Hepatocyte (in vitro differentiated cells): ENCODE results near the gene SUSD3.

Experiments used
- CTCF ChIP-seq: fragments of 200-600 bp; sonication (generic); IDR thresholded peaks from 2 replicates; pipeline ENCODE4 v1.5.1; 2016; ENCODE audit warnings: antibody characterized with exemption, mild to moderate bottlenecking; ENCODE audit not compliant: poor library complexity
- EZH2 ChIP-seq: fragments of 200-600 bp; sonication (generic); IDR thresholded peaks from 2 replicates; pipeline ENCODE4 v1.6.1; 2016; ENCODE audit warnings: antibody characterized with exemption, mild to moderate bottlenecking, borderline replicate concordance
- EZH2phosphoT487 ChIP-seq: fragments of 200-600 bp; sonication (generic); IDR thresholded peaks from one replicate; pipeline ENCODE4 v1.6.1; 2018; ENCODE audit warnings: antibody characterized with exemption, mild to moderate bottlenecking, low read depth, moderate library complexity; ENCODE audit not compliant: unreplicated experiment, severe bottlenecking

DNA sequence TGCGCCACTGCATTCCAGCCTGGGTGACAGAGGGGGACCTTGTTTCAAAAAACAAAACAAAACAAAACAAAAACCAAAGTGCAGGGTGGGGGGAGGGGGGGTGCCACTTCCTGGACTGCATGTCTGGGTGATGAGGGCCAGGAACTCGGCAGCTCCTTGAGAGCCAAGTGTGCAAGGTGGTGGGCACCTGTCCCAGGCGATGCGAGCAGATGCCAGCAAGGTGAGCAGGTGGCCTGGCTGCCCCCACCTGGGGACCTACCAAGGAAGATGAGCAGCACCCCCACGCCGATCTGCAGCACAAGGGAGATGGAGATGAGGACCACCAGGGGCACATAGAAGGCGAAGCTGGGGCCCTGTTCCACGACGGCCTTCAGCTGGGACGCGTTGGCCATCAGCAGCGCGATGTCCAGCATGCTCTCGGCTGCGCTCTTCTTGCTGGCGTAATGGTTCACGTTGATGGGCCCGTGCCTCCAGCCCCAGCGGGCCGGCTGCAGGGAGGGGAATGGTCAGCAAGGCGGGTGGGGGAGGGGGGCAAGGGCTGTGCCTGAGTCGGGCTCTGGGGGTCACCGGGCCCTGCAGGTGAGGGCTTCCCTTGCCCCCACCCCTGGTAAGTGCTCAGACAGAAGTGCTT lies 67.8 kb downstream of the SUSD3 start:
- TF ChIP-seq CTCF (no peak), EZH2phosphoT487 (no peak), EZH2 (no peak)
